OCI-M2 (cell line): ENCODE measurements around the gene RPS18.
A peak's percentile ranks its signal among the peaks of the same experiment; 100 is the strongest.
"Not testable (repeated sequence)": the region's sequence is repeated elsewhere in the genome, so short reads cannot be mapped to it uniquely, and the experiment has no call there.

Source experiments
- DNase-seq: peaks from one replicate; lab custom pipeline; 2025; ENCODE audit not compliant: unreplicated experiment; lab: John Stamatoyannopoulos, UW

Gene RPS18

DNA sequence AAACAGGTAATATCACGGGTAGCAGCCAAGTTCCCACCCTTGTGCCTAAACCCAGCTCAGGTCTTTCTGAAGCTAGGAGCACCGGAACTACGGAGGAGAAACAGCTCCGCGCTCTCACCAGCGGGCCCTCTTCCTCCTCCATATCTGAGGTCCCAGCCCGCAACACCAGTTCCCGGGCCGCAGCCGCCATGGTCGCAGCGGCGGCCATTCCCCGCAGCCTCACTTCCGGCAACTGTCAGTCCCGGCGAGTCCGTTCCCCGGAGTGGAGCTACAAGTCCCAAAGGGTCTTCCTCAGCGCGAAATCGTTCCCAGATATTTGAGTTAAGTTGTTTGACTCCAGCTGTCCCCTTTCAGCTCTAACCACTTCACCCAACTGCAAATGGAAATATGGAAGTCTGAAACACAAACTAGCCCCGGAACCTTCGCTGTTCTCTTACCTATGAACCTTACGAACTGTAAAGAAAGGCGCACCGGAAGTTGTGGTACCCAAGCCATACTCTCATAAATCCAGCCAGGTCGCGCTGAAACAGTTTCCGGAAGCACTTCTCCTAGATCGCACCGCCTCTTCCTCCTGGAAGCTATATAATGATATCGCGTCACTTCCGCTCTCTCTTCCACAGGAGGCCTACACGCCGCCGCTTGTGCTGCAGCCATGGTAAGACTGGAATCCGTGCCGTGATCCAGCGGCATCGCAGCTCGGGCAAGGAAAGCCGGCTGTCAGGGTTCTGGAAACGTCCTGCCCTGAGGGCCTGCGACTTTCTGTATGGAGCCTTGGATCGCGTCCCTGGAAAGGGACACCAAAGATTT is at the start of gene RPS18, which contains the start of gene VPS52:
Gene RPS18, plus strand, starts transcription at position 608 of the 807 bp plus-strand sequence. Its CDS starts 45 bp downstream, at position 653.
Gene VPS52, minus strand, starts transcription at position 409 of the 807 bp plus-strand sequence. Its CDS starts 201 bp downstream, at position 208.
- DNase-seq, result peak; percentile 96

DNA sequence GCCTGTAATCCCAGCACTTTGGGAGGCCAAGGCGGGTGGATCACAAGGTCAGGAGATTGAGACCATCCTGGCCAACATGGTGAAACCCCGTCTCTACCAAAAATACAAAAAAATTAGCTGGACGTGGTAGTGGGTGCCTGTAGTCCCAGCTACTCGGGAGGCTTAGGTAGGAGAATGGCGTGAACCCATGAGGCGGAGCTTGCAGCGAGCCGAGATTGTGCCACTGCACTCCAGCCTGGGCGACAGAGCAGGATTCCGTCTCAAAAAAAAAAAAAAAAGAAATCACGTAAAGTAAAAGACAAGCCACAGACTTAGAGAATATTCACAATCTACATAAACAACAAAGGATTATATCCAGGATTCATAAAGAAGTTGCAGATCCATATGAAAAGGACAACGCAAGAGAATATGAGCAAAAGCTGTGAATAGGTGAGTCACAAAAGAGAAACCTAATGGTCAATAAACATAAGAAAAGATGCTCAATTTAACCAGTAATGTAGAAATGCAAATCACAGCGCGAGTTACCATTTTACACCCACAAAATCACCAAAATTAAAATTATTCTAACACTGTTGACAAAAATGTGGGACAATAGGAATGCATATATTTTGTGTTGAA is 45.3 kb upstream of the RPS18 start:
- not testable (repeated sequence) for DNase-seq

GRCh38 chr6:33235221-33235634 is 36.6 kb upstream of the RPS18 start:
- no peak for DNase-seq

DNA sequence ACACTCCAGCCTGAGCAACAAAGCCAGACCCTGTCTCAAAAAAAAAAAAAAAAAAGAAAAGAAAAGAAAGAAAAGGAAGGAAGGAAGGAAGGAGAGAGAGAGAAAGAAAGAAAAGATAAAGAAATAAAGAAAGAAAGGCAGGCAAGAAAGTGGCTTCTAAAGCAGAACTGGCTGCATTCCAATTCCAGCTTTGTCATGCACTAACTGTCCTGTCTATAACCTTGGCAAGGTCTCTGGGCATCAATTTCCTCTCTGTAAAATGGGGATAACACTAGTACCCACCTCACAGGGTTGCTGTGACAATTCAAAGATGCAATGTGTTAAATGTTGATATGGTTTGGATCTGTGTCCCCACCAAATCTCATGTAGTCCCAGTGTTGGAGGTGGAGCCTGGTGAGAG is 35.5 kb upstream of the RPS18 start:
- no peak for DNase-seq

DNA sequence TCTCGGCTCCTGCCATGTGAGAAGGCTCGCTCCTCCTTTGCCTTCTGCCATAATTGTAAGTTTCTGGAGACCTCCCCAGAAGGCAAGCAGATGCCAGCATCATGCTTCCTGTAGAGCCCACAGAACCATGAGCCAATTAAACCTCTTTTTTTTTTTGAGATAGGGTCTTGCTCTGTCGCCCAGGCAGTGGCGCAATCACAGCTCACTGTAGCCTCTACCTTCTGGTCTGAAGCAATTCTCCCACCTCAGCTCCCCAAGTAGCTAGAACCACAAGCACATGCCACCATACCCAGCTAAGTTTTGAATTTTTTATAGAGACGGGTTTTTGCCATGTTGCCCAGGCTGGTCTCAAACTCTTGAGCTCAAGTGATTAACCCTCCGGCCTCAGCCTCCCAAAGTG is 35.0 kb upstream of the RPS18 start:
- DNase-seq, result no peak

- no peak for DNase-seq
Observed at GRCh38 chr6:33237741-33238140, 34.1 kb upstream of the RPS18 start.

GRCh38 chr6:33241968-33242367 is 29.9 kb upstream of the RPS18 start:
- no peak for DNase-seq

DNA sequence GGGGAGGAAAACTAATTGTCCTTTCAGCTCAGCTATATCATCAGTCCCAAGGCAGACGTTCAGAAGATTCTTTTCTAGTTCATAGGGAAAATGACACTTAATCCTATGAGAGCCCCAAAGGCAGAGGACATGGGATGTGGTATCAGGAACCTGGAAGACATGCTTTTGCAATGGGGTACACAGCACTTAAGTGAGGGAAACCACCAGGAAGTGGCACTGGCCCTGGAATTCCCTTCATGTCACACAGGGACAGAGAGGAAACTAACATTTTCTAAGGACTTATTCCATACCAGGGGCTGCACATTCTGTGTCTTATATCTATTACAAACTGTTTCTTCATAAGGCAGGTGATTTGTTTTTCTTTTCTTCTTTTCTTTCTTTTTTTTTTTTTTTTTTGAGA is 28.4 kb upstream of the RPS18 start:
- DNase-seq, result no peak

DNA sequence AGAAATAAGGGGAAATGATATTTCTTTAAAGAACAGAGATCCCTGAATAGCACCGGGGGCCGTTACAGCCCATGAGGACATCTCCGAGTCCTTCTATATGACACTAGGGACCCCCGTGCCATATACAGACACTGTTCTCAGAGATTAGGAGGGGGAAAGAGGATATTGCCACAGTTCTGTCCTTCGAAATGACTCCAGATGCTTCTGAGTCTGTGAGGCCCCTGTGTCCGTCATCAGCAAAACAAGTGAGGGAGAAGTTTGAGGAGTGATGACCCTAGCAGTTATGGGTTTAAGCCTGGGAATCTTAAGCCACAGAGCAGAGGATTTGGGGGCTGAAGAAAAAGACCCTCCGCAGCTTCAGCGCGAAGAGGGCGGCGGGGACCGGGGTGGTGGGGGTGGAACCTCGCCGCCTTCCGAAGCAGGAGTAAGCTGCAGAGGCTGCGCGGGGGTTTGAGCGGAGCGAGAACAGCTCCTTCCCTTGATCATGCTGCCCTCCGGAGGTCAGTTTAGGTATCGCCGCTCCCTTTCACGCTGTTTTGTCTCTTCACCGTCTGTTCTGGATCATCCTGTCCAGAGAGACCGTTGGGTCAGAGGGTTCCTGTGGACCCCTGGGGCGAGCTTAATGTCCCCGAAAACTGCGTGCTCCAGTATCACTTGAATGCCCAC is 23.8 kb upstream of the RPS18 start:
- DNase-seq, result peak; percentile 97

DNA sequence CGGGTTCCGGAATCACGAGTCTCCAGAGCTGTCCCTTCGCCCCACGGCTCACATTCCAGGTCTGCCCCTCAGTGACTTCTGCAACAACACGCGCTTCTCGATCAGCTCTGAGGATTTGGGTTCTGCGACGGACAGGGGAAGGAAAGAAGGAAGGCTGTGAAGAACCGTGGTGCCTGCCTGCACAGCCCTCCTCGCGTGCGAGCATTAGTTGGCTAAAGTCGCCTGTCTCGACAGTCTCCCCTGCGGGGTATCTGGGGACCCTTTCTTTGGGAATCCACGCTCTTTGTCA is 23.3 kb upstream of the RPS18 start:
- DNase-seq, result no peak

- DNase-seq, result peak; percentile 95
Observed at GRCh38 chr6:33248932-33249731, 22.7 kb upstream of the RPS18 start.

- no peak for DNase-seq
Observed at GRCh38 chr6:33249732-33250630, 21.9 kb upstream of the RPS18 start.

- DNase-seq, result no peak
Observed at GRCh38 chr6:33250731-33251130, 21.1 kb upstream of the RPS18 start.

DNA sequence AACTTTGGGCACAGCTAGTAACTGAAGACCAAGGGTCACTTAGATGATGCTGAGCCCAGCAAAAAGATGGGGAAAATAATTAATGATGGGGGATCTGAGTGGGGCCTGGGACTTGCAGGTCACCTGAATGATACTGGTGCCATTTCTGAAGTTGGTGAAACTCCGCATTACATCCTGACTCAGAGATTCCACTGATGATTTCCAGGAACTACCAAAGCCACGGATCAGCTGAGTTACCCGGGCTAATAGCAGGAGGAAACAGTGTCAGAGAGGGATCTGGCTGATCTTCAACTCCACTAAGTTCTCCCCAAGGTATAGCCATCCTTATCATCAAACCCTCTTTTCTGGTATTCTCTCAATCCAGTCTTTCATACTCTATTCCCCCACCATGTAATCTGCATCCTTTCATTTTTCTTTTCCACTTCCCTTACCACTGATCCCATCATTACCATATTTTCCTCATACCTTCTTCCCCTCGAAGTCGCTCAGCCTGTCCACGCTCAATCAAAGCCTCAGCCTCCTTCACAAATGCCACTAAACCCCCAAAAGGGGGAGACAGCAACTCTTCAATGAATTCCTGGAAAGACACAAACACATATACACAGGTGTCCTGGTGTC is 20.4 kb upstream of the RPS18 start:
- DNase-seq, result no peak

DNA sequence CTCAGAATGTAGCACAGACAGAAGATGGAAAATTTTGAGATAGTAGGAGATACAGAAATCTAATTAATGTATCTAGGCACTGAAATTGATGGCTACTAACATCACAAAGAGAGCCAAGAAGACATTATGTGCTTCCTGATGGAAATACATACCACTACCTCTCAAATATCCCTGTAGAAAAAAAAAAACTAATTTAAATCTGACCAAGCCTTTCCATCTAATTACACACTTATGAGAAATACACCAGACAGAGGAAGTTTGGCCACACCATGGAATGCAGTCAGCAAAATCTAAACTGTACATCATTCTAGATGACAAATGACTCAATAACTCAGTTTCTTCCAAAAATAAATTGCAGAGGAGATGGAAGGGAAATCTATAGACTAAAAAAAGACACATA is 19.1 kb upstream of the RPS18 start:
- DNase-seq, result no peak

- DNase-seq, result no peak
Observed at GRCh38 chr6:33254591-33254990, 17.3 kb upstream of the RPS18 start.

DNA sequence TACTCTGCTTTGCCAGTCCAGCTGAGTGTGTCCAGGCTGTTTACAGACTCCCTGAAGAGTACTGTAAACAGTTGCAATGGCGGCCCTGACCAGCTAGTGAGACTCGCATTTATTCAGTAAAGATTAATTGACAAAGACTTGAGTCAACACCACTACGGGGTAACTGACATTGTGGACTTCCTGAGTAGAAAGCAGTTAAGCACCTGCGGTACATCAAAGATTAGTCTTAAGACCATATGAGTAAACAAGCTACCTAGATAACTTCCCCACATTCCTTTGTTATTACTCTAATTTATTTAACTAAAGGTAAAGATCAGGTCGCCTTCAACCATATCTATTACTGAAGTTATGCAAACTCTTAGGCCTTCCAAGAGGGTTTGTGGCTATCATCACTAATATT is 12.8 kb upstream of the RPS18 start:
- DNase-seq, result no peak

- not testable (repeated sequence) for DNase-seq
Observed at GRCh38 chr6:33262490-33262889, 9.4 kb upstream of the RPS18 start.

- DNase-seq, result no peak
Observed at GRCh38 chr6:33264015-33264414, 7.9 kb upstream of the RPS18 start.

DNA sequence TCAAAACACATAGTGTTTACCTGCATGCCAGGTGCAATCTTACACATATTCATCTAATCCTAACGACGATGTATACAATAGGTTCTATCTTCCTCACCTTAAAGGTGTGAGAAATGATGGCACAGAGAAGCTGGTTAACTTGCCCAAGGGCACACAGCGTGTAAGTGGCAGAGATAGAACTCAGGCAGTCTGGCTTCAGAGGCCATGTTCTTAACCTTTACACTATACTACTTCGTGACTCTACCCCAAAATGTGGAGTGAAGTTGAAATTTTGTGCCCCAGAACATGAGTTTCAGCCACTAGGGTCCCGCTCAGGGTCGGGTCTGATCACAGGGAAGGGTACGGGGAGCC is 783 bp upstream of the RPS18 start:
- DNase-seq, result no peak
